Transverse colon (tissue), 4 donors: Measurements from ENCODE around the gene ATRAID. TPM values are rescaled to one million over a fixed set of nuclear protein-coding genes. Genes with fewer than 3 reads are reported as not detected.

Experiments used
- DNase-seq: peaks from one replicate; pipeline ENCODE4 v3.0.0-alpha.2; 2019
- H3K27ac ChIP-seq, 4 donors: fragments of 200-600 bp; sonication (generic); 2 replicates each; pipeline ENCODE4 v1.5.1; 2016 to 2018; ENCODE audit warnings: inconsistent platforms in 4 of 4
- H3K27me3 ChIP-seq: fragments of 200-600 bp; sonication (generic); 2 replicates; pipeline ENCODE4 v1.5.1; 2017; ENCODE audit warnings: inconsistent platforms
- H3K36me3 ChIP-seq, 4 donors: fragments of 200-600 bp; sonication (generic); 2 replicates each; pipeline ENCODE4 v1.5.1; 2017 to 2019; ENCODE audit warnings: inconsistent platforms in 4 of 4
- H3K4me1 ChIP-seq, 4 donors: fragments of 200-600 bp; sonication (generic); 2 replicates each; pipeline ENCODE4 v1.5.1; 2017 to 2020; ENCODE audit warnings: inconsistent platforms in 4 of 4
- H3K4me3 ChIP-seq, 4 donors: fragments of 200-600 bp; sonication (generic); 1 replicate in 1 of 4; 2 replicates in 3 of 4; pipeline versions ENCODE4 v1.5.1 to v1.6.1; 2017 to 2019; ENCODE audit warnings: inconsistent platforms in 4 of 4
- H3K9me3 ChIP-seq, 2 donors: fragments of 200-600 bp; sonication (generic); 2 replicates each; pipeline ENCODE4 v1.5.1; 2017 to 2019; ENCODE audit warnings: inconsistent platforms in 2 of 2
- CTCF ChIP-seq, 5 experiments: fragments of 200-600 bp in 3 of 5; fragments of 450-650 bp in 2 of 5; sonication (generic) in 3 of 5; IDR thresholded peaks; 1 replicate in 2 of 5; 2 replicates in 3 of 5; pipeline ENCODE4 v1.5.1; 2016 to 2017; ENCODE audit warnings: antibody characterized with exemption in 5 of 5, inconsistent platforms in 3 of 5, mild to moderate bottlenecking in 2 of 5, moderate library complexity in 1 of 5
- EP300 ChIP-seq: sonication (generic); formaldehyde crosslinking; IDR thresholded peaks from one replicate; pipeline ENCODE4 v1.6.1; 2017; ENCODE audit warnings: antibody characterized with exemption, low read depth
- POLR2A ChIP-seq: fragments of 450-650 bp; IDR thresholded peaks from one replicate; pipeline ENCODE4 v1.6.1; 2016; ENCODE audit warnings: antibody characterized with exemption, mild to moderate bottlenecking, moderate library complexity
- POLR2AphosphoS5 ChIP-seq, 3 donors: sonication (generic); formaldehyde crosslinking; IDR thresholded peaks; one replicate each; pipeline ENCODE4 v1.6.1; 2016; ENCODE audit warnings: antibody characterized with exemption in 3 of 3
- WGBS, 2 donors: methylation state at CpG; one replicate each; pipeline ENCODE4 v1.1.5; 2018; ENCODE audit warnings: low coverage in 1 of 2; 5-methylcytosine and 5-hydroxymethylcytosine counted together
- in situ Hi-C, 4 donors: fragments of 200-750 bp; cut with MboI; loops; one replicate each; pipeline versions ENCODE4 v1.15.0 to v1.15.1; 2017; ENCODE audit warnings: low sequenced_read_pairs in 3 of 4, low pct_ligation_motif_present in 1 of 4, low pct_unique_long_range_greater_than_20kb in 1 of 4
- intact Hi-C: fragments of 100-400 bp; cut with DNase I; formaldehyde crosslinking; loops from one replicate; pipeline ENCODE4 v1.15.1; 2023; ENCODE audit warnings: low total_unique reads
- total RNA-seq, 4 donors: library from RNA; depleted of rRNA; stranded (reverse); fragments of >200 nt; gene quantifications; one replicate each; pipeline ENCODE4 v1.1.0, GENCODE V29; 2016

The ATRAID gene
- total RNA-seq, 4 donors from 2014 or later, result 64.7 to 179 (median 121) TPM

DNA sequence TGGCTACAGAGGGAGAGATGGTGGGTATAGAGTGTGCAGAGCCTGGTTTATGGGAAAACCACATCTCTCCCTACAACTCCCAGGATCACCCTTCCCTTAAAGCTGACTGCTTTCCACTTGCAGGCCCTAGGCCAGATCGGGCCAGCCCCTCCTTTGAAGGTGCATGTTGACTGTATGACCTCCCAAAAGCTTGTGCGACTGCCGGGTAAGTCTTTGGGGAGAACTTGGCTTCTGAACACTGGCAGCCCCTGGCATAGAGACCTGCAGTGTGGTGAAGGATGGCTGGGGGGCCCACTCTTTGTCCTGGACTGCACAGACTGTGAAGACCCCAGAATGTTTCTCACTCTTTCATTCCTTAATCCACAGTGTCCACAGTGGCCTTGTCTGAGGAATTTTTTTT is 24.8 kb downstream of the ATRAID start:
- Histone ChIP-seq H3K27ac (no peak overlapping the region), H3K9me3 (no peaks in the 10 kb centered on the region), H3K4me1 (no peaks in the 10 kb centered on the region), H3K36me3 (peaks cover 0 to 69% (median 19%) of the 10 kb centered on the region in 4 donors), H3K27me3 (no peaks in the 10 kb centered on the region), H3K4me3 (no peak overlapping the region)
- no peak for TF ChIP-seq POLR2AphosphoS5 (IDR thresholded peaks at IDR 0.05)
- TF ChIP-seq CTCF (IDR thresholded peaks at IDR 0.05), result no peak
- no peak for TF ChIP-seq EP300
- no peak for TF ChIP-seq POLR2A
- DNase-seq, result no peak
- in situ Hi-C loops (no loop called here), intact Hi-C loops (no loop called here)
- WGBS, 2 donors, result 90% methylated on average over 3 of the region's 3 CpGs; no CpG with 5 or more reads in 1 of the 2 donors

DNA sequence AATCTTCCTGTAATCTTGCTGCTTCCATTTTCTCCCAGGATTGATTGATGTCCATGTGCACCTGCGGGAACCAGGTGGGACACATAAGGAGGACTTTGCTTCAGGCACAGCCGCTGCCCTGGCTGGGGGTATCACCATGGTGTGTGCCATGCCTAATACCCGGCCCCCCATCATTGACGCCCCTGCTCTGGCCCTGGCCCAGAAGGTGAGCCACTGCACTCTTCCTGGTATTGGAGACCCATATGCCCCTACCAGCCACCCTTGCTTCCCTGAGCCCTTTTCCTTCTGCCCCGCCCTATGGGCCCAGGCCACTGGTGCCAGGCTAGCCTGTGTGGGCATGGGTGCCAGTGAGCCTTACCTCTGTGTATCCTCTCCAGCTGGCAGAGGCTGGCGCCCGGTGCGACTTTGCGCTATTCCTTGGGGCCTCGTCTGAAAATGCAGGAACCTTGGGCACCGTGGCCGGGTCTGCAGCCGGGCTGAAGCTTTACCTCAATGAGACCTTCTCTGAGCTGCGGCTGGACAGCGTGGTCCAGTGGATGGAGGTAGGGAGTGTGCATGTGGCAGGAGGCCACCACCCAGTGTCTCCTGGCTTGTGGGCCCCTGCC is 25.6 kb downstream of the ATRAID start:
- no peak overlapping the region for H3K27ac ChIP-seq
- no peaks in the 10 kb centered on the region for H3K4me1 ChIP-seq
- no peaks in the 10 kb centered on the region for H3K27me3 ChIP-seq
- in situ Hi-C loops (no loop called here), intact Hi-C loops (no loop called here)
- TF ChIP-seq CTCF (IDR thresholded peaks at IDR 0.05) (no peak), POLR2AphosphoS5 (IDR thresholded peaks at IDR 0.05) (no peak), EP300 (no peak), POLR2A (no peak)
- WGBS, 2 donors, result 99% methylated on average over 8 of the region's 15 CpGs; no CpG with 5 or more reads in 1 of the 2 donors
- peaks cover 0 to 63% (median 18%) of the 10 kb centered on the region in 4 donors for H3K36me3 ChIP-seq
- no peak overlapping the region for H3K4me3 ChIP-seq
- H3K9me3 ChIP-seq, result no peaks in the 10 kb centered on the region
- no peak for DNase-seq

DNA sequence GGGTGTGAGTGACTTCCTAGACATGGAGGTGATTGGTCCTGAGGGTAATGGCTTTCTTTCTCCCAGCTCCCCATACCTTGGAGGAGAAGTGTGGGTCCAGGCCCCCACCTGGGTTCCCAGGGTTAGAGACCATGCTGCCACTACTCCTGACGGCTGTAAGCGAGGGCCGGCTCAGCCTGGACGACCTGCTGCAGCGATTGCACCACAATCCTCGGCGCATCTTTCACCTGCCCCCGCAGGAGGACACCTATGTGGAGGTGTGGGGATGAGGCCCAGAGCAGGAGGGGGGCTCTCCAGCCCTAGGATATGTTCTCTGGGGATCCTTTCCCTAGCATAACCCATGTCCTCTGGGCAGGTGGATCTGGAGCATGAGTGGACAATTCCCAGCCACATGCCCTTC is 27.1 kb downstream of the ATRAID start:
- no peak for TF ChIP-seq POLR2AphosphoS5 (IDR thresholded peaks at IDR 0.05)
- TF ChIP-seq EP300, result no peak
- no peak for TF ChIP-seq CTCF (IDR thresholded peaks at IDR 0.05)
- TF ChIP-seq POLR2A, result no peak
- H3K36me3 ChIP-seq, result peaks cover 0 to 51% (median 13%) of the 10 kb centered on the region in 4 donors

GRCh38 chr2:27240406-27240805 is 28.6 kb downstream of the ATRAID start:
- DNase-seq, result no peak
- no peaks in the 10 kb centered on the region for H3K9me3 ChIP-seq
- no peak for TF ChIP-seq POLR2AphosphoS5 (IDR thresholded peaks at IDR 0.05)
- no peak for TF ChIP-seq POLR2A
- TF ChIP-seq CTCF (IDR thresholded peaks at IDR 0.05), result no peak
- TF ChIP-seq EP300, result no peak
- no peaks in the 10 kb centered on the region for H3K4me1 ChIP-seq
- intact Hi-C loops, result no loop called here
- no peak overlapping the region for H3K4me3 ChIP-seq
- 93% methylated on average over 8 of the region's 9 CpGs; no CpG with 5 or more reads in 1 of the 2 donors for WGBS, 2 donors
- peaks cover 0 to 37% (median 9%) of the 10 kb centered on the region in 4 donors for H3K36me3 ChIP-seq
- in situ Hi-C loops, result no loop called here
- H3K27ac ChIP-seq, result no peak overlapping the region
- no peaks in the 10 kb centered on the region for H3K27me3 ChIP-seq

More for the DNA sequence above, 27.1 kb downstream of the ATRAID start:
- 94% methylated on average over 8 of the region's 8 CpGs; no CpG with 5 or more reads in 1 of the 2 donors for WGBS, 2 donors
- intact Hi-C loops, result no loop called here
- DNase-seq, result no peak
- H3K27ac ChIP-seq, result no peak overlapping the region
- no peaks in the 10 kb centered on the region for H3K27me3 ChIP-seq
- in situ Hi-C loops, result no loop called here
- H3K4me1 ChIP-seq, result no peaks in the 10 kb centered on the region
- no peak overlapping the region for H3K4me3 ChIP-seq
- no peaks in the 10 kb centered on the region for H3K9me3 ChIP-seq
